BJ (cell line): ENCODE data around the gene CYB561. TPM values are rescaled to one million over a fixed set of nuclear protein-coding genes. Genes with fewer than 3 reads are reported as not detected.

ENCODE experiments used
- CTCF ChIA-PET: fragments of 350-600 bp; formaldehyde crosslinking; extraction: SDS; loops from one replicate; lab custom pipeline; 2021; ENCODE audit warnings: antibody characterized with exemption, inconsistent platforms; lab: Yijun Ruan, JAX
- POLR2A ChIA-PET: fragments of 300-600 bp; sonication (Branson Sonifier 250); formaldehyde crosslinking; extraction: SDS; loops from one replicate; lab custom pipeline; 2021; ENCODE audit warnings: antibody characterized with exemption; lab: Charles Lee
- DNase-seq: peaks from one replicate; pipeline ENCODE4 v3.0.0-alpha.2; 2011; ENCODE audit warnings: low read depth
- H3K27me3 ChIP-seq: 2 replicates; pipeline ENCODE4 v1.6.0; 2011; ENCODE audit warnings: low read length; ENCODE audit not compliant: control insufficient read depth, insufficient read depth
- H3K36me3 ChIP-seq: 2 replicates; pipeline ENCODE4 v1.5.1; 2011; ENCODE audit warnings: low read length; ENCODE audit not compliant: control insufficient read depth, insufficient read depth
- H3K4me3 ChIP-seq: 2 replicates; pipeline ENCODE4 v1.5.1; 2011; ENCODE audit warnings: low read depth, mild to moderate bottlenecking, control low read depth, low read length
- CTCF ChIP-seq: IDR thresholded peaks from 2 replicates; pipeline ENCODE4 v1.5.1; 2011; ENCODE audit warnings: low read depth, mild to moderate bottlenecking, control low read depth, inconsistent platforms, low read length, moderate library complexity; ENCODE audit not compliant: insufficient read depth
- polyA minus RNA-seq: library from RNA; depleted of rRNA, polyadenylated mRNA; stranded (reverse); fragments of >200 nt; gene quantifications from 2 replicates; pipeline ENCODE4 v1.2.3, GENCODE V29; 2011; rRNA and poly(A)+ RNA removed
- polyA plus RNA-seq: library from polyadenylated mRNA; depleted of rRNA; stranded (reverse); fragments of >200 nt; gene quantifications from 2 replicates; pipeline ENCODE4 v1.2.3, GENCODE V29; 2011; rRNA removed

Gene CYB561
- polyA plus RNA-seq (13.0 and 17.1 TPM in 2 replicates), polyA minus RNA-seq (15.4 and 26.3 TPM in 2 replicates)

- peak; percentile 17; the same call in 1 of the 2 replicates for TF ChIP-seq CTCF
- DNase-seq = no peak
- POLR2A ChIA-PET = interaction anchor here (0.6 kb wide), 1 partner anchor 14 kb away, joined by 3 read pairs; no protein-coding TSS in a partner anchor
- Histone ChIP-seq H3K27me3 (no peaks in the 10 kb centered on the region), H3K4me3 (peak within 1 kb of the TSS; percentile 45), H3K36me3 (no peaks in the 10 kb centered on the region)
- CTCF ChIA-PET = interaction anchor here (6.6 kb wide), 1 partner anchor 33 kb away, joined by 27 read pairs; no protein-coding TSS in a partner anchor
These were observed at the start of gene CYB561 for GRCh38 chr17:63445954-63446752. Gene CYB561, minus strand, starts transcription at chr17:63446306. Its CDS starts 8,759 bp downstream, at chr17:63437547.

DNA sequence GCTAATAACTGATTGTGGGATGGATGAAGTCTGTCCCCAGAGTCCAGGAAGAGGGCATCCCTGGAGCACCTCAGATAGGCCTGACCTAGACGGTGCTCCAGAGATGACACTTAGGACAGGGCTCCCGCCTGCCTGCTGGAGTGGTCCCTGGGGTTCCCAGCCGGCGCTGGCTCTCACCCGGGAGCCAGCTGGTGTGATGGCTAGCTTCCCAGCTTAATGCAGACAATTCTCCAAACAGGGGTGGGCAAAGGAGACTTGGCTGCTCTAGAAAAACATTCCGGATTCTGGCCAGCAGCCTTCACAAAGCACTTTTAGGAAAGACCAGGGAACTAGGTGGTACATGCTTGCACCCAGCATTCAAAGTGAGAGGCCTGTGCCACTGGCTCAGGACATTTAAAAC is 49.4 kb upstream of the CYB561 start:
- ChIA-PET POLR2A (no interaction called here), CTCF (interaction anchor here (1.1 to 5.6 kb wide), 2 partner anchors 13 to 16 kb away, joined by 3 to 27 read pairs; no protein-coding TSS in a partner anchor)
- DNase-seq = no peak
- no peaks in the 10 kb centered on the region for H3K36me3 ChIP-seq
- H3K27me3 ChIP-seq = peaks cover 2% of the 10 kb centered on the region; the same call in 1 of the 2 replicates
- TF ChIP-seq CTCF = no peak
- H3K4me3 ChIP-seq = no peak overlapping the region

DNA sequence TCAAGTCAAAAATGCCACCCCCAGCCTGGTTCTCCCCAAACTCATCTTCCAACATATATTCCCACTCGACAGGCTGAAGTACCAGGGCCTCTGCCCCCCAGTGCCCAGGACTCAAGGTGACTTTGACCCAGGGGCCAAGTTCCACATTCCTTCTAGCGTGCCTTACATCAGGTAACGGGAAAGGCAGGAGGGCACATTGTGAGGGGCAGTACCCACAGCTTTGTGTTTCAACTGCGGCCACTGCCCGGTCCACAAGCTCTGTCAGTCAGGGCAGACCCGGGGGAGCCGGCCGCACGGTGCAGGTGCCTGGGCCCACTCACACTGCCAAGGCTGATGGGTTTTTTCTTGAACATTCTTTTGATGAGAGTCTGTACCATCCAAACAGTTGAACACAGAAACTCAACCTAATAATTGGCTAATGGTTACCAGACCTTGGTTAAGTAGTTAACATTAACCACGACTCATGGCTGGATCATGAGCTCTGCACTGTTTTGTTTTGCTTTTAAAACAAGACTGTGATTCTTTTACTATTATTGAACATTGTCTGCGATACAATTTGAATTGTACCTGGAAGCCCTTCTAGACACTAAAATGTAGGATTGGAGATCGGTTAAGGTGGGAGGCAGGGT is 48.3 kb upstream of the CYB561 start:
- CTCF ChIA-PET = interaction anchor here (1.1 to 5.6 kb wide), 2 partner anchors 12 to 15 kb away, joined by 3 to 27 read pairs; no protein-coding TSS in a partner anchor
- no peak for TF ChIP-seq CTCF
- DNase-seq = no peak
- no peaks in the 10 kb centered on the region for H3K36me3 ChIP-seq
- no peak overlapping the region for H3K4me3 ChIP-seq
- H3K27me3 ChIP-seq = peaks cover 2% of the 10 kb centered on the region; the same call in 1 of the 2 replicates
- POLR2A ChIA-PET = no interaction called here

DNA sequence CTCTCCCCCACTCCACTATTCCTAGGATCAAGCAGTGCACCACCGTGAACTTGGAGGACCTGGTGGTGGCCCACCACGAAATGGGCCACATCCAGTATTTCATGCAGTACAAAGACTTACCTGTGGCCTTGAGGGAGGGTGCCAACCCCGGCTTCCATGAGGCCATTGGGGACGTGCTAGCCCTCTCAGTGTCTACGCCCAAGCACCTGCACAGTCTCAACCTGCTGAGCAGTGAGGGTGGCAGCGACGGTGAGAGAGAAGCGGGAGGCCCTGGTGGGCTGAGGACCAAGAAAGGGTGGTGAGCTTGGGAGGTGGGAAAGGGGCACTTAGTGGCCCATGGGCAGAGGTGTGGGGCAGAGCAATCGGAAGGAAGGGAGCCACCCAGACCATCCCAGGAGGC is 47.3 kb upstream of the CYB561 start:
- POLR2A ChIA-PET = no interaction called here
- DNase-seq = no peak
- CTCF ChIA-PET = interaction anchor here (5.6 kb wide), 1 partner anchor 14 kb away, joined by 27 read pairs; no protein-coding TSS in a partner anchor
- Histone ChIP-seq H3K36me3 (no peaks in the 10 kb centered on the region), H3K27me3 (peaks cover 2% of the 10 kb centered on the region; the same call in 1 of the 2 replicates), H3K4me3 (no peak overlapping the region)
- no peak for TF ChIP-seq CTCF

GRCh38 chr17:63492940-63493339 is 46.8 kb upstream of the CYB561 start:
- no peak for DNase-seq
- ChIA-PET CTCF (interaction anchor here (1.9 to 5.6 kb wide), 3 partner anchors 13 to 68 kb away, joined by 6 to 27 read pairs (median 8); no protein-coding TSS in a partner anchor), POLR2A (no interaction called here)
- no peak for TF ChIP-seq CTCF
- Histone ChIP-seq H3K27me3 (peaks cover 2% of the 10 kb centered on the region; the same call in 1 of the 2 replicates), H3K36me3 (no peaks in the 10 kb centered on the region), H3K4me3 (no peak overlapping the region)
